Activated CD8-positive, alpha-beta memory T cell treated with anti-CD3 and anti-CD28 coated beads for 24 hours (primary cell): ENCODE measurements around the gene PLEKHA1.

Experiments
- DNase-seq: peaks from one replicate; pipeline ENCODE4 v3.0.0-alpha.2; 2020

PLEKHA1 gene

GRCh38 chr10:122374237-122374858 lies at the start of gene PLEKHA1:
TSS of gene PLEKHA1 (plus strand) at chr10:122374708. CDS start at chr10:122393201, 18,493 bp downstream.
- DNase-seq: peak; percentile 96

- no peak for DNase-seq
These were observed 49.3 kb upstream of the PLEKHA1 start for GRCh38 chr10:122325235-122325634.

GRCh38 chr10:122326385-122326784 lies 48.1 kb upstream of the PLEKHA1 start:
- no peak for DNase-seq

- no peak for DNase-seq
These were observed 47.7 kb upstream of the PLEKHA1 start for GRCh38 chr10:122326806-122327205.

- no peak for DNase-seq
These were observed 47.0 kb upstream of the PLEKHA1 start for GRCh38 chr10:122327237-122328206.

GRCh38 chr10:122328676-122329075 lies 45.8 kb upstream of the PLEKHA1 start:
- no peak for DNase-seq

GRCh38 chr10:122329416-122329815 lies 45.1 kb upstream of the PLEKHA1 start:
- DNase-seq: no peak

- no peak for DNase-seq
These were observed 43.4 kb upstream of the PLEKHA1 start for GRCh38 chr10:122331100-122331499.

- DNase-seq: no peak
These were observed 42.7 kb upstream of the PLEKHA1 start for GRCh38 chr10:122331615-122332446.

GRCh38 chr10:122333037-122333436 lies 41.5 kb upstream of the PLEKHA1 start:
- DNase-seq: no peak

- DNase-seq: no peak
These were observed 38.2 kb upstream of the PLEKHA1 start for GRCh38 chr10:122336332-122336731.

- no peak for DNase-seq
These were observed 37.5 kb upstream of the PLEKHA1 start for GRCh38 chr10:122336961-122337360.

- no peak for DNase-seq
These were observed 35.7 kb upstream of the PLEKHA1 start for GRCh38 chr10:122338609-122339441.

- no peak for DNase-seq
These were observed 33.2 kb upstream of the PLEKHA1 start for GRCh38 chr10:122341141-122341810.

GRCh38 chr10:122342293-122343134 lies 32.0 kb upstream of the PLEKHA1 start:
- peak; percentile 75 for DNase-seq

GRCh38 chr10:122343135-122343800 lies 31.2 kb upstream of the PLEKHA1 start:
- DNase-seq: no peak

GRCh38 chr10:122343936-122344335 lies 30.6 kb upstream of the PLEKHA1 start:
- no peak for DNase-seq

GRCh38 chr10:122344741-122345258 lies 29.7 kb upstream of the PLEKHA1 start:
- peak; percentile 50 for DNase-seq

GRCh38 chr10:122346326-122346950 lies 28.1 kb upstream of the PLEKHA1 start:
- no peak for DNase-seq
